GM12891 (cell line): ENCODE data around the gene SGO1.
A peak's percentile ranks its signal among the peaks of the same experiment; 100 is the strongest.

ENCODE experiments used
- DNase-seq: peaks from one replicate; pipeline ENCODE4 v3.0.0; 2011; ENCODE audit warnings: low spot score; ENCODE audit not compliant: insufficient read length
- FAIRE-seq: peaks from 2 replicates; lab custom pipeline; 2011; peaks lifted over from hg19 to GRCh38; lab: Jason Lieb, UNC
- PAX5 ChIP-seq: IDR thresholded peaks from 2 replicates; pipeline ENCODE4 v1.6.1; 2011; ENCODE audit warnings: low read length, moderate library complexity, mild to moderate bottlenecking; ENCODE audit not compliant: insufficient read depth, severe bottlenecking
- POLR2A ChIP-seq: IDR thresholded peaks from 2 replicates; pipeline ENCODE4 v1.6.1; 2011; ENCODE audit warnings: low read depth, low read length, control low read depth
- POLR2AphosphoS5 ChIP-seq: IDR thresholded peaks from 2 replicates; pipeline ENCODE4 v1.6.1; 2011; ENCODE audit warnings: low read depth, low read length, control low read depth
- POU2F2 ChIP-seq: IDR thresholded peaks from 2 replicates; pipeline ENCODE4 v1.6.1; 2011; ENCODE audit warnings: low read depth, mild to moderate bottlenecking, control low read depth, low read length, moderate library complexity
- SPI1 ChIP-seq: IDR thresholded peaks from 2 replicates; pipeline ENCODE4 v1.6.1; 2011; ENCODE audit warnings: low read depth, low read length, control low read depth
- TAF1 ChIP-seq: IDR thresholded peaks from 2 replicates; pipeline ENCODE4 v1.6.1; 2011; ENCODE audit warnings: low read depth, low read length, control low read depth

The SGO1 gene

DNA sequence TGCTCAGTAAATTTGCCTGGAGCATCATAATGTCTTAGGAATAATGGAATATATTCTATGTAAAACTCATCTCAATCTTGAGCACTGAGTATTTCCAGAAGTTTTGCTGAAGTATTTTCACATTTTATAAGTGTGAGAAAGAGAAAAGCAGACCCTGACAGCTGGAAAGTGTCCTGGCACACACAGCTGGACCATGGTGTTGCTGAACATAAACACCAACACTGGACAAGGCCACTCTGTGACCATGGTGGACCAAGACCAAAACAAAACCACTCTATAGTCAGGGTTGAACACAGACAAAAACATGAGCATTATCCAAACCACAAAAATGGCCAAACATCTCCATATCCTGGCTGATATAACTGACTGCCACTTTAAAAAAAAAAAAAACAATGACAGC lies 15.1 kb upstream of the SGO1 start:
- TF ChIP-seq PAX5, result no peak
- TF ChIP-seq SPI1, result no peak
- no peak for TF ChIP-seq POLR2AphosphoS5
- TF ChIP-seq POU2F2, result no peak
- no peak for TF ChIP-seq TAF1
- no peak for TF ChIP-seq POLR2A
- FAIRE-seq (peak; percentile 33), DNase-seq (no peak)

DNA sequence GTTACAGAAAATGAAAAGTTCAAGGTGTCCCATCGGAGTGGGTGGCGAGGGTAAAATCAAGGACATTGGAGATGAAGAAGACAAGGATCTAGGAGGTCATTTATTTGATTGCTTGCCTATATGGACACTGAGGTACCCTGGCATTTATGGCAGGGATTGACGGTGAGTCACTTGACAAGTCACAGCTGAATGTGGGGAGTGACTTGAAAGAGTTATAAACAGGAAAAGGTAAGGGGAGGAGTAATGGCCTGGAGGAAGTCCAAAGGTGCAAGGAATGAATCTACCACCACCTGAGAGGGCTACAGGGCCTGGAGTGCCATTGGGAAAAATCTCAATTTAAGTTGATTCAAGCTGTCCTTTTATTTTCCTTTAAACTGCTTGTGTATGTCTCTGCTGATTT lies 11.8 kb upstream of the SGO1 start:
- DNase-seq, result no peak
- TF ChIP-seq POU2F2, result no peak
- TF ChIP-seq PAX5, result no peak
- no peak for TF ChIP-seq POLR2A
- TF ChIP-seq SPI1, result no peak
- TF ChIP-seq POLR2AphosphoS5, result no peak
- TF ChIP-seq TAF1, result no peak
- FAIRE-seq, result no peak

DNA sequence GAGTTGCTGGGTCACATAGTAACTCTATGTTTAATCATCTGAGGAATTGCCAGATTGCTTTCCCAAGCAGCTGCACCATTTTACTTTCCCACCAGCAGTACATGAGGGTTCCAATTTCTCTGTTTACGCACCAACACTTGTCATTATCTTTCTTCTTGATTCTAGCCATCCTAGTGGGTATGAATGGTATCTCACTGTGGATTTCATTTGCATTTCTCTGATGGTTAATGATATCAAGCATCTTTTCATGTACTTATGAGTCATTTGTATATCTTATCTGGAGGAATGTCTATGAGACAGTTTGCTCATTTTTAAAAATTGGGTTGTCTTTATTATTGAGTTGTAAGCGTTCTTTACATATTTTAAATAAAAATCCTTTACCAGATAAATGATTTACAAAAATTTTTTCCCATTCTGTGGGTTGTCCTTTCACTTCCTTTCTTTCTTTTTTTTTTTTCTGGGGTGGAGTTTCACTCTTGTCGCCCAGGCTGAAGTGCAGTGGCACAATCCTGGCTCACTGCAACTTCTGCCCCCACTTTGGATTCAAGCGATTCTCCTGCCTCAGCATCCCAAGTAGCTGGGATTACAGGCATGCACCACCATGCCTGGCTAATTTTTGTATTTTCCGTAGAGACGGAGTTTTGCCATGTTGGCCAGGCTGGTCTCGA lies 8.9 kb upstream of the SGO1 start:
- FAIRE-seq, result no peak
- no peak for DNase-seq
- TF ChIP-seq POLR2AphosphoS5, result no peak
- TF ChIP-seq TAF1, result no peak
- no peak for TF ChIP-seq PAX5
- TF ChIP-seq SPI1, result no peak
- no peak for TF ChIP-seq POLR2A
- no peak for TF ChIP-seq POU2F2

DNA sequence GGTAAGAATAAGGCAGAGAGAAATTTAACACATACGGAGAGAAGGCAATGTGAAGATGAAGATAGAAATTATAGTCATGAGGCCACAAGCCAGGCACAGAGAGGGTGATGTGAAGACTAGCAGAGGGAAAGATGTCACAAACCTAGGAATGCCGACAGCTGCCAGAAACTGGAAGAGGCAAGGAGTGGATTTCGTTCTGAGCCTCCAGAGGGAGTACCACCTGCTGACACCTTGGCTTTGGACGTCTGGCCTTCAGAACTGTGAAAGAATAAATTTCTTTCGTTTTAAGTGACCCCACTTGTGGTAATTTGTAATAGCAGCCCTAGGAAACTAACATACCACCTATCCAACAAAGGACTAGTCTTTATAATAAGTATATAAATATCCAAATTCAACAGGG lies 5.0 kb upstream of the SGO1 start:
- no peak for DNase-seq
- TF ChIP-seq POLR2AphosphoS5 (no peak), POLR2A (no peak), POU2F2 (no peak)
- FAIRE-seq, result no peak

DNA sequence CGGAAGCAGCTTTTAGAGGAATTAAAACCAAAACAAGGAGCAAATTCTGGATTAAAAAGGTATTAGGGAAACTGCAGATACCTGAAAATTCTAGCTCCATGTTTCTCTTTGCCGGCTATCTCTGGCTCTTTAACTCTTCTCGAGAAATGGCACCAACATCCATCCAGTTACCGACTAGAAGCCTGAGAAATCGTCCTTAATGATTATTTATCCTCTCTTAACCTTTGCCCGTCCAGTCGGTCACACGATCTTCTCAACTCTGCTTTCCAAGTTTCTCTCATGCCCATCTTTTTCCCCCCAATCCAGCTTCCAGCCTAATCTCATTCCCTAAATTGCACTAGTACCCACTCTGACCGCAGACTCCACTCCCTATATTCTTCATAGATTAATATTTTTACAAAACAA lies 596 bp upstream of the SGO1 start:
- FAIRE-seq (no peak), DNase-seq (no peak)
- TF ChIP-seq POLR2A, result no peak
- TF ChIP-seq POLR2AphosphoS5, result no peak
- no peak for TF ChIP-seq PAX5
- no peak for TF ChIP-seq SPI1
- TF ChIP-seq POU2F2, result no peak
- TF ChIP-seq TAF1, result no peak

DNA sequence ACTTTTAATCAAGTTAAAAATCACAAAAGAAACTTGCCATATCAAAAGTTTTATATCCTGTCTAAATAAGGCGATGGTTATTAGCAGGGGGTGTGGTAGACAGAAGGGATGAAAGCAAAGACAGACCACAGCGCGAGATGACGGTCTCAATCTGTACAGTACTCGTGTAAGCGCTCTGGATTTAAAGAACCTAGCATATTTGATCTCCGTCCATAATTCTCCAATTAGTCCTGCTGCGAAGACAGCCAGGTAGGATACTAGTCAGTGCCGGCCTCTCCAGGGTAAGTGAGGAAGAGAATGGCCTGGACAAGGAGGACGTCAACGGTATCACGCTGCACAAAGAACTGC lies 701 bp downstream of the SGO1 start:
- TF ChIP-seq POU2F2 (no peak), PAX5 (no peak), POLR2AphosphoS5 (no peak), POLR2A (no peak), SPI1 (no peak), TAF1 (no peak)
- DNase-seq, result no peak
- FAIRE-seq, result no peak

DNA sequence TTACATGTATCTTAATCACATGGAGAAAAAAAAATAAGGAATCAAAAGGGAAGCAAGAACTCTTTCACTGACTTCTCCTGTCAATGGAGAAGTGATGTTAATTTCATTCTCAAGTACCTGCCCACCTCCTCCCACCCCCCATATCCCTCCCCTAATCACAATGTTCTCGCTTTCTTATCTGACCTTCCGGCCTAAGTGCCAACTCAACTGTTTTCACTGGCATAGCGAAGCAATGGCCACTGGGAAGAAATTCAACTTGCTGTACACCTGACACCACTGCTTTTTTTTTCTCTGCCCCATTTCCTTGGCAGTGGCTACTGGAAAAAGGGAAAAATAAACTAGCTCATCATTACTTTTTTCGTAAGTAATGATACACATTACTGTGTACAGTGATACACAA lies 3.8 kb downstream of the SGO1 start:
- TF ChIP-seq PAX5, result no peak
- DNase-seq, result no peak
- FAIRE-seq, result no peak

DNA sequence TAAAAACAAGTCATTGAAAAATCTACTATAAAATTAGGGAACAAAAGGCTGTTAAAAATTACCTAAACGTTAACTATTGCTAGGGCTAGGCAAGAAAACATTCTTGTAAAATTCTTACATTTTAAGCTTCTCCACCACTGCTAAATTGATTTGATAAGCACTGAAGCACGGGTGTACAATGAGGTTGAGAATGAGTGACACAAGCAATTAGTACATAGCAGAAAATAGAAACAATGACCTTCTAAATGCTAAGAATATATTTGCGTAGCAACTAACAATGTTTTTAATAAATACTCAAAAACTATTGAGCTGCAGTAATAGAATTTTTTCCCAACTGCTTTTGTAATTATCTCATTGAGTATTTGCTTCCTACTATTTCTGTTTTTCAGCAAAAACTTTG lies 4.7 kb downstream of the SGO1 start:
- TF ChIP-seq SPI1, result no peak
- TF ChIP-seq POU2F2, result no peak
- TF ChIP-seq POLR2A, result no peak
- TF ChIP-seq PAX5, result no peak
- TF ChIP-seq POLR2AphosphoS5, result no peak
- no peak for TF ChIP-seq TAF1
- FAIRE-seq (no peak), DNase-seq (no peak)

DNA sequence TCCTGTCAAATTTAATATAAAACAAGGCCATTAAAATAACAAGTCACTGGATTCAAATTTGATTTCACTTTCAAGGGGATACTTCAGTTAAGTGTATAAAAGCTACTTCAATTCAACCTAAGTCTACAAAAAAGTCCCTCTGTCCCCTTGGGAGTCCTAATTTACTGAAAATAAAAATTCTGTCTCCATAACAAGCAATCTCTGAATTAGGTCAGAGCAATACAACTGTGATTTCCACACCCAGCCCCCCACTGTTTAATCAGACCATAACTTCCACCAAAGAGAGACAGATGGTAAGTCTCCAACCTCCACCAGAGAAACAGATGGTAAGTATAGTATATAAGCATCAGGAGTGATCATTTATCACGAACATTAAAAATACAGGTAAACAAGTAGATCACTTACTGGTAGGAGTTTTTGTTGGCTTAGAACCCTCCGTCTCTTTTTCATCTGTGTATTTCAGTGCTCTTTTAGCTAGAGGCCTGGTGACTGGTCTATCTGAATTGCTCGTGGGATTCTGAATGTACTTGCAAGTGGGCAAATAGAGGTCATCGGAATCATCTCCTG lies 12.1 kb downstream of the SGO1 start:
- TF ChIP-seq SPI1, result no peak
- no peak for TF ChIP-seq TAF1
- TF ChIP-seq PAX5, result no peak
- TF ChIP-seq POLR2A, result no peak
- TF ChIP-seq POU2F2, result no peak
- TF ChIP-seq POLR2AphosphoS5, result no peak
- DNase-seq (no peak), FAIRE-seq (peak; percentile 38)

DNA sequence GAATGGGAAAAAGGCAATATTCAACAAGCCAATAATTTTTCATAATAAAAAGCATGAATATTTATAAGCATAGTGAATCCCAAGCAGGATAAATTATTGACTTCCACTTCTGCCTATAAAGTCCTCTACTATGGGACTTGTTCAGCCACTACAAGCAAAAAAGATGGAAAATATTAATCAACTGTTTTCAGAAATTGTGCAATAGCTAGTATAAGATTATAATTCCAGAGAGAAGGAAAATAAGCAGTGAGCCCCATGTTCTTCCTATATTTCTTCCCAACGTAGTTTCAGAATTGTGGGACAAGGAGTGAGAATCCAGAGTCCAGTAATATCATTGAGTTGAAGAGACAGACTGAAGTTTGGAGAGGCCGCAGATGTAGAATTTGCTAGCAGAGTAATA lies 24.3 kb downstream of the SGO1 start:
- TF ChIP-seq SPI1, result no peak
- no peak for TF ChIP-seq POU2F2
- no peak for TF ChIP-seq POLR2A
- no peak for TF ChIP-seq PAX5
- TF ChIP-seq TAF1, result no peak
- no peak for TF ChIP-seq POLR2AphosphoS5
- FAIRE-seq (no peak), DNase-seq (no peak)

DNA sequence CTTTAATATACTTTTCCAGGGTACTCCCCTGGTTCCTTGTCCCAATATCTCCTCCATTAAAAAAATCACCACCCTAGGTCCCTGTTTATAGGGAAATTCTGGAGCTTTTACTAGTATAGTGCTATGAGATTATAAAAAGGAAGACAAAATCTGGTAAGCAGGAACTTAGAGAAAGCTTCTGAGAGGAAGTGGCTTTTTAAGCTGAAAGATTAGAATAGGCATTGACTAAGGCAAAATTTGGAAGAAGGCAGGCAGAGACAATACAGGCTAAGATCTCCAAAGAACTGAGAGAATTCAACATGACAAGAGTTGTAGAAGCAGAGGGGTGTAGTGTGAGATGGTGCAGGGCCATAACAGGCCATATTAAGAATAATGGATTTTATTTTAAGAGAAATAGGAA lies 25.8 kb downstream of the SGO1 start:
- DNase-seq, result no peak
- FAIRE-seq, result no peak

More for the DNA sequence above, 25.8 kb downstream of the SGO1 start:
- peak; percentile 33; the same call in 1 of the 2 replicates for TF ChIP-seq SPI1
- no peak for TF ChIP-seq PAX5
